ENCODE measurements around the gene OXA1L.

DNA sequence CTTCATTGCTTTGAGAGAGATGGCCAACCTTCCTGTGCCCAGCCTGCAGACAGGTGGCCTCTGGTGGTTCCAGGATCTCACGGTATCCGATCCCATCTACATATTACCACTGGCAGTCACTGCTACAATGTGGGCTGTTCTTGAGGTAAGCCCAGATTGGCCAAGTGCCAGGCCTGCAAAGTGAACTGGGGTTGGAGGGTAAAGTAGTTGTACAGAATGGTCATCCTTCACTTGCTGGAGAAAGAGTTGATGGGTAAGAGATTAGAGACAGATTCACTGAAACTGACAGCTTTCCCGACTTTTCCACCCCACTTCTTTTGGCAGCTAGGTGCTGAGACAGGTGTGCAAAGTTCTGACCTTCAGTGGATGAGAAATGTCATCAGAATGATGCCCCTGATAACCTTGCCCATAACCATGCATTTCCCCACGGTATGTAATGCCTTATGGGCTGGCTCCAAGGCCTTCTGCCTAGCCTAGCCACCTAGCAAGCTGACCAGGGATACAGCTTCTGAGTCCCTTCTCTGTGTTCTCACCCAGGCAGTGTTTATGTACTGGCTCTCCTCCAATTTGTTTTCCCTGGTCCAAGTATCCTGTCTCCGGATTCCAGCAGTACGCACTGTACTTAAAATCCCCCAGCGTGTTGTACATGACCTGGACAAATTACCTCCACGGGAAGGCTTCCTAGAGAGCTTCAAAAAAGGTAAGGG lies 4.1 kb downstream of the OXA1L start:
- TF ChIP-seq FOXK2 (IDR thresholded peaks at IDR 0.05) (no peak), FOXM1 (IDR thresholded peaks at IDR 0.05; ENCODE audit: borderline replicate concordance) (no peak), ZNF384 (IDR thresholded peaks at IDR 0.05) (no peak), ELF4 (IDR thresholded peaks at IDR 0.05) (no peak), SUZ12 (IDR thresholded peaks at IDR 0.05) (no peak), TARDBP (IDR thresholded peaks at IDR 0.05) (no peak), HDGF (IDR thresholded peaks at IDR 0.05; ENCODE audit: borderline replicate concordance) (no peak), FOXA1 (IDR thresholded peaks at IDR 0.05) (no peak), SP1 (IDR thresholded peaks at IDR 0.05) (no peak), ARNT (IDR thresholded peaks at IDR 0.05) (no peak), BHLHE40 (IDR thresholded peaks at IDR 0.05; ENCODE audit: borderline replicate concordance) (no peak)

Measured in HEK293T (cell line).